ENCODE measurements around the gene SLC8A1.

DNA sequence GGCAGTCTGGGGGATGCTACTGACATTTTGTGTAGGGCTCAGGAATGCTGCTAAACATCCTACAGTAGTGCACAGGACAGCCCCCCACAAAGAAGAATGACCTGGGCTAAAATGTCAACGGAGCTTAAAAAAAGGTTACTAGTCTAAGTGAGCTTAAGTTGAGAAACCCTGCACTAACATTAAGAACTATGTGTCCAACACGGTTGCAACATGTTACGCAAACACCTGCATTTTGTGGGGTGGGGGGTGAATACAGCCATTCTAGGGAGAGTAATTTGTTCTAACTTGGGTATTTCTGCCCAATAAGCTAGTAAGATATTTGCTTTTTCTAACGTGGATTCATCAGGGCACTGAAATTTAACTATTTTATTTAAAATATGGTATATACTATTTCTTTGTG is 57.9 kb downstream of the SLC8A1 start:
- no peak for TF ChIP-seq POLR2A (IDR thresholded peaks at IDR 0.05)
- TF ChIP-seq, protein P1, sequence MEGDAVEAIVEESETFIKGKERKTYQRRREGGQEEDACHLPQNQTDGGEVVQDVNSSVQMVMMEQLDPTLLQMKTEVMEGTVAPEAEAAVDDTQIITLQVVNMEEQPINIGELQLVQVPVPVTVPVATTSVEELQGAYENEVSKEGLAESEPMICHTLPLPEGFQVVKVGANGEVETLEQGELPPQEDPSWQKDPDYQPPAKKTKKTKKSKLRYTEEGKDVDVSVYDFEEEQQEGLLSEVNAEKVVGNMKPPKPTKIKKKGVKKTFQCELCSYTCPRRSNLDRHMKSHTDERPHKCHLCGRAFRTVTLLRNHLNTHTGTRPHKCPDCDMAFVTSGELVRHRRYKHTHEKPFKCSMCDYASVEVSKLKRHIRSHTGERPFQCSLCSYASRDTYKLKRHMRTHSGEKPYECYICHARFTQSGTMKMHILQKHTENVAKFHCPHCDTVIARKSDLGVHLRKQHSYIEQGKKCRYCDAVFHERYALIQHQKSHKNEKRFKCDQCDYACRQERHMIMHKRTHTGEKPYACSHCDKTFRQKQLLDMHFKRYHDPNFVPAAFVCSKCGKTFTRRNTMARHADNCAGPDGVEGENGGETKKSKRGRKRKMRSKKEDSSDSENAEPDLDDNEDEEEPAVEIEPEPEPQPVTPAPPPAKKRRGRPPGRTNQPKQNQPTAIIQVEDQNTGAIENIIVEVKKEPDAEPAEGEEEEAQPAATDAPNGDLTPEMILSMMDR (IDR thresholded peaks at IDR 0.05): no peak

Data from Peyer's patch (tissue), 4 donors.